Inferior parietal cortex (tissue), 1 donor: ENCODE measurements around the gene SPECC1.
"Not testable (repeated sequence)": the region's sequence is repeated elsewhere in the genome, so short reads cannot be mapped to it uniquely, and the experiment has no call there.

Experiments used
- DNase-seq: peaks from one replicate; pipeline ENCODE4 v3.0.0-alpha.2; 2016; ENCODE audit errors: extremely low spot score

Gene SPECC1

DNA sequence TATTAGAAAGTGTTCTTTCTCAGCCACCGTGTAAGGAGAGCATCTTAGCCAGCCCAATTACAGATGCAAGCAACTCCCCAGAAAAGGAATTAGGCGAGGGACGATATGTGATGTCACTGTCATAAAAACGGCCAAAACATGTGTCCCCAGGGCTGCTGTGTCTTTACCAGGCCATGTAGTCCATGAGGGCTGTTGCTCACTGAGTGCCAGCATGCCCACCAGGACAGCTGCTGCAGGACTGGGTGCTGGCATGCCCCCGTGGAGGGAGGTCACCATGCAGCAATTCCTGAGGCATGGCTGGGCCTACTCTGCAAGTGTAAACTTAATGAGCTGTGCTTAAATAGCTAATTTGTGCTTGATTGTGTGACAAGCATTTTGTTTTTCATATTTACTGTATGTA lies 301.3 kb downstream of the SPECC1 start:
- no peak for DNase-seq

GRCh38 chr17:20313306-20313705 lies 304.1 kb downstream of the SPECC1 start:
- DNase-seq, result no peak

GRCh38 chr17:20313891-20314290 lies 304.7 kb downstream of the SPECC1 start:
- DNase-seq, result no peak

DNA sequence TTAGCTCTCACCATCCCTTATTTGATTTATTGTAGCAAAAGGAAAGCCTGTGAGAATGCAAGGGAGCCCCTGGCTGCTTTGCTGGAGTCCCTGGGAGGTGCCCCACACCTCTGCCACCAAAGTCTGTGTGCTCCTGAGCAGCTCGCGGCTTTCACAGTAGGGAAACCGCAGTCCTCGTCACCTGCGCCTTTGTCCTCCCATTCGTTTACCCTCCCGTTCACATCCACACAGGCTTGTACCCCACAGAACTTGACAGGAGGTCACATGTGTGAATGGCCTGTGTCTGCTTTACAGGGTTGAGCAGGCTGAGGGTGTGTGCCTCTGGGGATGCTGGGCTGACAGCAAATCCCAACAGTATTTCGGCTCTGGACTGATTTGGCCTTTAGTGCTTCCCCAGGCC lies 305.7 kb downstream of the SPECC1 start:
- DNase-seq, result no peak

GRCh38 chr17:20315311-20315710 lies 306.2 kb downstream of the SPECC1 start:
- DNase-seq, result no peak

DNA sequence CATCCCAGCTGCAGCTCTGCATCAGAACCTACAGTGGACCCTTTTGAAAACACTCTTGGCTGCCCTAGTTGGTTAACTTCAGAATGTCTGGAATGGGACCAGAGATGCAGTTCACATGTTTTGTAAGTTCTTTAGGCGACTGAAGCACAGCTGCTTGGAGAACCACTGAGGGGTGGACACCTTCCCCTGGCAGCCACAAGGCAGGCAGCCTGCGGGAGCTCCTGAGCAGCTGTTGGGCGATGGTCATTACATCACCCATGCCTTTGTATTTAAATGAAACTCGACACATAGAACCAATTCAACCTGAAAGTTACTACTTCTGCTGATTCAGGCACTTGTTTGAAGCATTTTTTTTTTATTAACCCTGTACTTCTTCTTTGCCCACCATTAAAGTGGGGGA lies 306.7 kb downstream of the SPECC1 start:
- DNase-seq, result no peak

DNA sequence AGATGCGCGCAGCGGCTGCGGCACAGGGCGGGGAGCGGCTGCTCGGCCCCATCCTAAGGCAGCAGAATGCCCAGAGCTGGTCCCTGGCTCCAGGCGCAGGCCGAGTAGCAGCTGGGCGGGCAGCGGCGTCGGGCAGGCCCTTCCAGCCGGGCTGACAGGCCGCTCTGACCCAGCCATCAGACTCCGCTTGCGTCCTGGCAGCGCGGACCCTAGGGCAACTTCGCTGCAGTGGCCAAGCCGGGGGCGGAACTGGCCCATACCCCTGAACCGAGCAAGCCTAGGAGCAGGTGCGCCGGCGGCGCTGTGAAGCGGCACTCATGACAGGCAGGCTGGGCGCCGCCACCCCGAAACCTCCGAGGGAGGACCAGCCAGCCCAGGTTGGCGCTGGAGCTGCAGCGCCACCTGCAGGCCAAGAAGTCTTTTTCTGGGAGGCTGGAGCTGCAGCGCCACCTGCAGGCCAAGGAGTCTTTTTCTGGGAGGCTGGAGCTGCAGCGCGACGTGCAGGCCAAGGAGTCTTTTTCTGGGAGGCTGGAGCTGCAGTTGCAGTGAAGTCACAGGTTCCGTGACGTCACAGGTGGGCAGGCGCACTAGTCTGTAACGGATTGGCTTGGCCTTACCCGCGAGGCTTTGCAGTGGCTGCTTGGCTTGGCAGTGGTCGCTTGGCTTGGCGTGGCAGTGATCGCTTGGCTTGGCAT lies 311.5 kb downstream of the SPECC1 start:
- DNase-seq, result peak; percentile 55

- DNase-seq, result not testable (repeated sequence)
Observed at GRCh38 chr17:20321357-20321756, 312.2 kb downstream of the SPECC1 start.

DNA sequence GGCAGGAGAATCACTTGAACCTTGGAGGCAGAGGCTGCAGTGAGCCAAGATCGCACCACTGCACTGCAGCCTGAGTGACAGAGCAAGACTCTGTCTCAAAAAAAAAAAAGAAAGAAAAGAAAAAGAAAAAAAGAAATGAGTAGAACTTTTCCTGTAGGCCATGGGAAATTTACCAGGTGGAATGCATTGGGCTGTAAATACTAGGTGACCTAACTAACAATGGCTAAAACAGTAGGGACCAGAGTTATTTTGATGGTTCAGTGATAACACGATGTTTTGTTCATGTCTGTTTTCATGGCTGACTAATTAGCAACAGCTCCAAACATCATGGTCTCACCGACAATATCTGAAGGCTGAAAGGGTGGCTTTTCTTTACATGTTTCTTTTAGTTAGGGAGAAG lies 318.6 kb downstream of the SPECC1 start:
- not testable (repeated sequence) for DNase-seq

GRCh38 chr17:20351405-20351804 lies 342.2 kb downstream of the SPECC1 start:
- DNase-seq, result not testable (repeated sequence)

GRCh38 chr17:20352567-20352966 lies 343.4 kb downstream of the SPECC1 start:
- DNase-seq, result not testable (repeated sequence)

- not testable (repeated sequence) for DNase-seq
Observed at GRCh38 chr17:20363846-20364245, 354.7 kb downstream of the SPECC1 start.
